ENCODE data around the gene ELAVL1.
A peak's percentile ranks its signal among the peaks of the same experiment; 100 is the strongest.

The ELAVL1 gene

GRCh38 chr19:8020681-8021080, 15.2 kb upstream of the ELAVL1 start:
- DNase-seq, result no peak

- peak; percentile 40 for DNase-seq
Measured at GRCh38 chr19:8017808-8018207, 12.4 kb upstream of the ELAVL1 start.

GRCh38 chr19:8004723-8005513, 523 bp downstream of the ELAVL1 start:
- peak; percentile 39 for DNase-seq

GRCh38 chr19:8004001-8004400, 1.4 kb downstream of the ELAVL1 start:
- DNase-seq, result no peak

GRCh38 chr19:8001995-8002849, 3.2 kb downstream of the ELAVL1 start:
- DNase-seq, result peak; percentile 79

- DNase-seq, result peak; percentile 4
Measured at GRCh38 chr19:8001651-8001994, 3.8 kb downstream of the ELAVL1 start.

- DNase-seq, result no peak
Measured at GRCh38 chr19:8000298-8001038, 5.0 kb downstream of the ELAVL1 start.

- DNase-seq, result no peak
Measured at GRCh38 chr19:7999376-7999775, 6.1 kb downstream of the ELAVL1 start.

- DNase-seq, result no peak
Measured at GRCh38 chr19:7997809-7998480, 7.5 kb downstream of the ELAVL1 start.

- no peak for DNase-seq
Measured at GRCh38 chr19:7996883-7997282, 8.6 kb downstream of the ELAVL1 start.

GRCh38 chr19:7995810-7996158, 9.7 kb downstream of the ELAVL1 start:
- DNase-seq, result no peak

- DNase-seq, result no peak
Measured at GRCh38 chr19:7994928-7995809, 10.3 kb downstream of the ELAVL1 start.

GRCh38 chr19:7994114-7994513, 11.3 kb downstream of the ELAVL1 start:
- no peak for DNase-seq

GRCh38 chr19:7993560-7993959, 11.9 kb downstream of the ELAVL1 start:
- DNase-seq, result no peak

GRCh38 chr19:7992575-7992974, 12.9 kb downstream of the ELAVL1 start:
- DNase-seq, result no peak

- no peak for DNase-seq
Measured at GRCh38 chr19:7989071-7989575, 16.3 kb downstream of the ELAVL1 start.

GRCh38 chr19:7988307-7988706, 17.1 kb downstream of the ELAVL1 start:
- DNase-seq, result no peak

- DNase-seq, result no peak
Measured at GRCh38 chr19:7987114-7987768, 18.2 kb downstream of the ELAVL1 start.

- DNase-seq, result no peak
Measured at GRCh38 chr19:7986321-7987113, 18.9 kb downstream of the ELAVL1 start.

- no peak for DNase-seq
Measured at GRCh38 chr19:7985481-7985911, 19.9 kb downstream of the ELAVL1 start.
